Esophagus muscularis mucosa (tissue), 3 donors: ENCODE data around the gene ABCA2.

Source experiments
- CTCF ChIP-seq, 3 experiments: fragments of 200-600 bp in 2 of 3; fragments of 450-650 bp in 1 of 3; sonication (generic) in 2 of 3; IDR thresholded peaks; one replicate each; pipeline ENCODE4 v1.5.1; 2017 to 2019; ENCODE audit warnings: antibody characterized with exemption in 3 of 3, mild to moderate bottlenecking in 2 of 3, moderate library complexity in 1 of 3
- POLR2A ChIP-seq: fragments of 450-650 bp; IDR thresholded peaks from one replicate; pipeline ENCODE4 v1.6.1; 2017; ENCODE audit warnings: antibody characterized with exemption, moderate library complexity, mild to moderate bottlenecking, low read depth
- POLR2AphosphoS5 ChIP-seq, 2 donors: sonication (generic); formaldehyde crosslinking; IDR thresholded peaks; one replicate each; pipeline ENCODE4 v1.6.1; 2017; ENCODE audit warnings: antibody characterized with exemption in 2 of 2

- no peak for TF ChIP-seq POLR2AphosphoS5 (IDR thresholded peaks at IDR 0.05)
- TF ChIP-seq CTCF (IDR thresholded peaks at IDR 0.05): no peak
- TF ChIP-seq POLR2A: no peak
Observed at GRCh38 chr9:137018761-137019559, 9.1 kb downstream of the ABCA2 start.
